Spleen (tissue), 7 donors: ENCODE measurements around the gene UBTF.

ENCODE experiments used
- CTCF ChIP-seq, 11 experiments: fragments of 200-600 bp in 7 of 11; fragments of 450-650 bp in 4 of 11; sonication (generic) in 4 of 11; IDR thresholded peaks in 8 of 11; conservative IDR thresholded peaks in 3 of 11; 1 replicate in 7 of 11; 2 replicates in 4 of 11; pipeline versions ENCODE4 v1.4.0 to v1.8.0; 2016 to 2021; ENCODE audit warnings: antibody characterized with exemption in 11 of 11, inconsistent platforms in 4 of 11, mild to moderate bottlenecking in 1 of 11
- POLR2A ChIP-seq, 3 donors: fragments of 450-650 bp; IDR thresholded peaks; one replicate each; pipeline ENCODE4 v1.5.1; 2017; ENCODE audit warnings: antibody characterized with exemption in 3 of 3, mild to moderate bottlenecking in 1 of 3
- POLR2AphosphoS5 ChIP-seq, 3 donors: sonication (generic); formaldehyde crosslinking; IDR thresholded peaks; one replicate each; pipeline ENCODE4 v1.5.1; 2017; ENCODE audit warnings: antibody characterized with exemption in 3 of 3
- donor health status: DM: no; HTN: no; CAD: no; lungs with moderate emphysema.
- donor health status: DM: no; HTN: no; CAD: no.
- donor health status: DM: no; HTN: no; CAD: no.

GRCh38 chr17:44211281-44212265 is 7.9 kb downstream of the UBTF start:
- TF ChIP-seq CTCF (IDR thresholded peaks at IDR 0.05 in 8 of 11, conservative IDR thresholded peaks at IDR 0.05 in 3 of 11): no peak
- TF ChIP-seq POLR2A (IDR thresholded peaks at IDR 0.05): no peak
- no peak for TF ChIP-seq POLR2AphosphoS5 (IDR thresholded peaks at IDR 0.05)
